Astrocyte of the spinal cord (primary cell): ENCODE results near the gene SVIL.
A peak's percentile ranks its signal among the peaks of the same experiment; 100 is the strongest.

Experiments
- DNase-seq: peaks from one replicate; pipeline ENCODE4 v3.0.0; 2011; ENCODE audit warnings: low read depth, low spot score
- H3K4me3 ChIP-seq: 2 replicates; pipeline ENCODE4 v1.5.1; 2011; ENCODE audit warnings: low read depth, mild to moderate bottlenecking, low read length, moderate library complexity
- in situ Hi-C: cut with HindIII; loops from 2 replicates; pipeline ENCODE4 v1.10.0; 2017; ENCODE audit warnings: low sequenced_read_pairs
- TF ChIP-seq, protein P1 (sequence below): IDR thresholded peaks from 2 replicates; pipeline ENCODE4 v1.5.1; 2012; ENCODE audit warnings: low read depth, mild to moderate bottlenecking, low read length, inconsistent platforms

The SVIL gene

DNA sequence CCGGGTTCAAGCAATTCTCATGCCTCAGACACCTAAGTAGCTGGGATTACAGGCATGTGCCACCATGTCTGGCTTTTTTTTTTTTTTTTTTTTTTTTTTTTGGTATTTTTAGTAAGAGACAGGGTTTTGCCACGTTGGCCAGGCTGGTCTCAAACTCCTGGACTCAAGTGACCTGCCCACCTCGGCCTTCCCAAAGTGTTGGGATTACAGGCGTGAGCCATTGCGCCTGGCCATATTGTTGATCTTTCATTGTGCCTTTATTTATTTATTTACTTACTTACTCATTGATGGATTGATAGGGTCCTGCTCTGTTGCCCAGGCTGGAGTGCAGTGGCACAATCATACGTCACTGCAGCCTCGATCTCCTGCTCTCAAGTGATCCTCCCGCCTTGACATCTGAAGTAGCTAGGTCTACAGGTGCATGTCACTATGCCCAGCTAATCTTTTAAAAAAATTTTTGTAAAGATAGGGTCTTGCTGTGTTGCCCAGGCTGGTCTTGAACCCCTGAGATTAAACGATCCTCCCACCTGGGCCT lies 30.4 kb downstream of the SVIL start:
- in situ Hi-C loops: no loop called here
- TF ChIP-seq, protein P1, sequence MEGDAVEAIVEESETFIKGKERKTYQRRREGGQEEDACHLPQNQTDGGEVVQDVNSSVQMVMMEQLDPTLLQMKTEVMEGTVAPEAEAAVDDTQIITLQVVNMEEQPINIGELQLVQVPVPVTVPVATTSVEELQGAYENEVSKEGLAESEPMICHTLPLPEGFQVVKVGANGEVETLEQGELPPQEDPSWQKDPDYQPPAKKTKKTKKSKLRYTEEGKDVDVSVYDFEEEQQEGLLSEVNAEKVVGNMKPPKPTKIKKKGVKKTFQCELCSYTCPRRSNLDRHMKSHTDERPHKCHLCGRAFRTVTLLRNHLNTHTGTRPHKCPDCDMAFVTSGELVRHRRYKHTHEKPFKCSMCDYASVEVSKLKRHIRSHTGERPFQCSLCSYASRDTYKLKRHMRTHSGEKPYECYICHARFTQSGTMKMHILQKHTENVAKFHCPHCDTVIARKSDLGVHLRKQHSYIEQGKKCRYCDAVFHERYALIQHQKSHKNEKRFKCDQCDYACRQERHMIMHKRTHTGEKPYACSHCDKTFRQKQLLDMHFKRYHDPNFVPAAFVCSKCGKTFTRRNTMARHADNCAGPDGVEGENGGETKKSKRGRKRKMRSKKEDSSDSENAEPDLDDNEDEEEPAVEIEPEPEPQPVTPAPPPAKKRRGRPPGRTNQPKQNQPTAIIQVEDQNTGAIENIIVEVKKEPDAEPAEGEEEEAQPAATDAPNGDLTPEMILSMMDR: no peak
- no peak for DNase-seq
- H3K4me3 ChIP-seq: no peak overlapping the region

DNA sequence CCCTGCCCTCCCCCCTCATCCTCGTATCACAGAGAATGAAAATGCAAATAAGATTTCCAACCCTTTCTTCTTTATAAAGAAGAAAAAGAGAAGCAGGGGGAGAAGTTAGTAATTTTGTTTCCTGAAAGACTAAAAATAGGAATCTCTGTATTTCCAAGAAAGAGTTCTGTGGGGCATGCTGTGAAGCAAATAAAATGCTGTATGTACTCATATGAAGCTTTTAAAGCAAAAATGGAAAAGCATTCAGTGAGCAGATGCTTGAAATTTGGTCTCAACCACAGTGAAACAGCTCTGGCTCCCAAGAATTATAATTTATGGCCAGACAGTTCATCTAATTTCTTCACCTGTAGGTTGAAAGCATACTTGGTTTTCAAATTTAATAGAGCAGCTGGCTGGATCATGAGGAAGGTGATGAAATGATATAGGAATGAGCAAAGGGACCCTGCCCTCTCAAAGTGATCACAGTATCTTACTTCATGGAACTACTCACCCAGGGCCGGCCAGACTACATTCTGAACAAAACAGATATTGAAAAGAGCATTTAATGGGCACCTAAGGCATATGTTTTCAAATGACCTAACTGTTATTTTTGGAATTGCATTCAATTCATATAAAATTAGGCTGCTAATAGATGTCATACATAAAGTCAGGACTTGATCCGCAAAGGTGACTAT lies 31.4 kb downstream of the SVIL start:
- no peak overlapping the region for H3K4me3 ChIP-seq
- in situ Hi-C loops: no loop called here

DNA sequence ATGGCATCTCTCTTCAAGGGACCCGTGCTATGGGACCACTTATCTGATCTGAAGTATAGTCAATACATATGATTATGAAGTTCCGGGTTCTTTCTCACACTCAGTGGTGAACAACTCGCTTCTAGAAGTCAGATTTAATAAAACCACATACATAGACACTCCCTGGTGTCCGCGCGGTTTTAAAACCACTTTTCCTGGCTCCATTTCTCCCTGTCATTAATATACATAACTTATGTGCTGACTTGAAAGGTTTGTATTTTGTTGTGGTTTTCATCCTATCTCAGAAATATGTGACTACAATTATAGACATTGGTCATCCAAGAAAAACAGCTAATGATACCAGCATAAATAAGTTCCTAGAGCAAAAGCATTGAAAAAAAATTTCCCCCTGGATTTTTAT lies 34.0 kb downstream of the SVIL start:
- TF ChIP-seq, protein P1: no peak
- peak; percentile 56 for DNase-seq
- in situ Hi-C loops: no loop called here
- no peak overlapping the region for H3K4me3 ChIP-seq

More for the DNA sequence above, 31.4 kb downstream of the SVIL start:
- DNase-seq: no peak
- TF ChIP-seq, protein P1: no peak

DNA sequence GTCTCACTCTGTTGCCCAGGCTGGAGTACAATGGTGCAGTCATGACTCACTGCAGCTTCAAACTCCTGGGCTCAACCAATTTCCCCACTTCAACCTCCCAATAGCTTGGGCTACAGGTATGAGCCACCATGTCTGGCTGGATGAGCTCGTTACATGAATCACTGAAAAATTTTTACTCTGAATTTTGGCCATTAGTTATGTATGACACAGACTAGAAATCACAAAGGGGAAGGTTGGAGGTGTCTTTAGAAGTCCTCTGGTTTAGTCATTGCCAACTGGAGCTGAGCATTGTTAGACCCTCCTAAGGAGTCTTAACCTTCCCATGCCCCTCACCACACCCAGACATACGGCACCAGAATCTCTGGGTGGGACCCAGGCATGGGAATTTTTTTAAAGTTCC lies 34.7 kb downstream of the SVIL start:
- no peak overlapping the region for H3K4me3 ChIP-seq
- no peak for DNase-seq
- in situ Hi-C loops: no loop called here
- TF ChIP-seq, protein P1: no peak

DNA sequence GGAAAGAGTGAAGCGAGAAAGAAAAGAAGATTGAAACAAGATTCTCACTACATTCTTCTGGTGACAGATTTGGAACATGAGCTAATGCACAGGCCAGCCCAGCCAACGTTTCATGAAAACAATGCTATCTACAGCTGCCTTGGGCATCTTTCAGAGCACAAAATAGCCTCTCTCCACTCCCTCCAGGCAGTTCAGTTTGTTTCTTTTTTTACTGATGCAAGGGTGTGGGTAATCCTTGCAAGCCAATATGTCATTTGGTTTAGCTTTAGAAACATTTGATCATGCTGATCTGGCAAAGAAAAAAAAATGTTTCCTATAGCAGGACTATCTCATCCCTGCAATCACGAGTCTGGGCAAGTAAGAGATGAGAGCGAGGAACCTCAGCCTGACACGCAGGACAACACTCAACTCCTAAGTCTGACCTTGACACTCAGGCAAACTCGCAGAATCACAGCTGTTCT lies 35.9 kb downstream of the SVIL start:
- H3K4me3 ChIP-seq: no peak overlapping the region
- in situ Hi-C loops: no loop called here
- TF ChIP-seq, protein P1: no peak
- DNase-seq: peak; percentile 65

DNA sequence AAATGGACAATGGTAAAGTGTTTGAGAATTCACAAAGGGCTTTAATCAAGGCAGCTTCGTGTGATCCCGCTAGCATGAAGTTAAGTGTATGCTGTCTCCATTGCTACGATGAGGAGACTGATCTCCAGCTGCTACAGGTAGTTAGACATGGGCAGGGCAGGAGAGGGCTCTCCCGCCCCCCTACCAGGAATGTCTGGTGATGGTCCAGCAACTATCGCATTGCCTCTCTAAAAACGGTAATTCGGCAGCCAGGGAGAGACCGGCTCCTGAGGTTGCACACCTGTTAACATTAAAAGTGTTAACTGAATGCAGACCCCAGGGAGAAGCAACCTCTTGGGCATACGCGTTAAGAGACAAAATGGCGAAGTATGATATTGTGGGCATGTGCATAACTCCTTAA lies 37.9 kb downstream of the SVIL start:
- in situ Hi-C loops: no loop called here
- TF ChIP-seq, protein P1: no peak
- no peak for DNase-seq
- H3K4me3 ChIP-seq: no peak overlapping the region
